ENCODE results near the gene ASAP2.

The ASAP2 gene

GRCh38 chr2:9205963-9206948 lies at the start of gene ASAP2:
Gene ASAP2, plus strand, starts transcription at chr2:9206812. Its CDS starts 293 bp downstream, at chr2:9207105.
- peak; percentile 69 for DNase-seq

GRCh38 chr2:9158786-9159779 lies 47.5 kb upstream of the ASAP2 start:
- DNase-seq, result no peak

- no peak for DNase-seq
Observed at GRCh38 chr2:9160732-9161131, 45.9 kb upstream of the ASAP2 start.

GRCh38 chr2:9162841-9163240 lies 43.8 kb upstream of the ASAP2 start:
- no peak for DNase-seq

- no peak for DNase-seq
Observed at GRCh38 chr2:9163306-9164111, 43.1 kb upstream of the ASAP2 start.

GRCh38 chr2:9164112-9164608 lies 42.5 kb upstream of the ASAP2 start:
- no peak for DNase-seq

- no peak for DNase-seq
Observed at GRCh38 chr2:9165625-9166024, 41.0 kb upstream of the ASAP2 start.

- no peak for DNase-seq
Observed at GRCh38 chr2:9166579-9167377, 39.8 kb upstream of the ASAP2 start.

- DNase-seq, result no peak
Observed at GRCh38 chr2:9167718-9168657, 38.6 kb upstream of the ASAP2 start.

GRCh38 chr2:9168821-9169221 lies 37.8 kb upstream of the ASAP2 start:
- DNase-seq, result no peak

GRCh38 chr2:9169349-9170107 lies 37.1 kb upstream of the ASAP2 start:
- DNase-seq, result no peak

GRCh38 chr2:9170458-9171130 lies 36.0 kb upstream of the ASAP2 start:
- no peak for DNase-seq

GRCh38 chr2:9174771-9175437 lies 31.7 kb upstream of the ASAP2 start:
- DNase-seq, result no peak

- no peak for DNase-seq
Observed at GRCh38 chr2:9178110-9178903, 28.3 kb upstream of the ASAP2 start.

GRCh38 chr2:9178904-9179571 lies 27.6 kb upstream of the ASAP2 start:
- DNase-seq, result no peak

GRCh38 chr2:9179572-9180201 lies 26.9 kb upstream of the ASAP2 start:
- DNase-seq, result no peak
